ENCODE measurements around the gene KLHL10.
"Not testable (repeated sequence)": the region's sequence is repeated elsewhere in the genome, so short reads cannot be mapped to it uniquely, and the experiment has no call there.

The KLHL10 gene

GRCh38 chr17:41813152-41813680, 24.4 kb upstream of the KLHL10 start:
- DNase-seq = no peak

GRCh38 chr17:41813699-41814124, 23.9 kb upstream of the KLHL10 start:
- no peak for DNase-seq

GRCh38 chr17:41814195-41814594, 23.4 kb upstream of the KLHL10 start:
- DNase-seq = no peak

GRCh38 chr17:41816637-41817320, 20.8 kb upstream of the KLHL10 start:
- DNase-seq = no peak

GRCh38 chr17:41818024-41818423, 19.6 kb upstream of the KLHL10 start:
- DNase-seq = no peak

- DNase-seq = no peak
Observed at GRCh38 chr17:41821776-41822175, 15.8 kb upstream of the KLHL10 start.

GRCh38 chr17:41822216-41823140, 15.1 kb upstream of the KLHL10 start:
- DNase-seq = no peak

GRCh38 chr17:41823141-41823524, 14.5 kb upstream of the KLHL10 start:
- DNase-seq = no peak

- no peak for DNase-seq
Observed at GRCh38 chr17:41823580-41823979, 14.0 kb upstream of the KLHL10 start.

GRCh38 chr17:41824086-41824485, 13.5 kb upstream of the KLHL10 start:
- DNase-seq = no peak

- no peak for DNase-seq
Observed at GRCh38 chr17:41825175-41825845, 12.3 kb upstream of the KLHL10 start.

- DNase-seq = not testable (repeated sequence)
Observed at GRCh38 chr17:41829961-41830360, 7.7 kb upstream of the KLHL10 start.

GRCh38 chr17:41835214-41835799, 2.3 kb upstream of the KLHL10 start:
- DNase-seq = no peak

GRCh38 chr17:41835800-41836549, 1.6 kb upstream of the KLHL10 start, which contains the start of gene NT5C3B:
TSS of gene NT5C3B (minus strand) at chr17:41836232. CDS start at chr17:41836193, 39 bp downstream.
- DNase-seq = peak in 51 of 58 donors; percentile 5 to 67 (median 41)

- DNase-seq = no peak
Observed at GRCh38 chr17:41836550-41837196, 952 bp upstream of the KLHL10 start.

GRCh38 chr17:41839448-41839847, 1.8 kb downstream of the KLHL10 start:
- DNase-seq = not testable (repeated sequence)

GRCh38 chr17:41840781-41841180, 3.2 kb downstream of the KLHL10 start:
- not testable (repeated sequence) for DNase-seq

- no peak for DNase-seq
Observed at GRCh38 chr17:41844971-41845370, 7.3 kb downstream of the KLHL10 start.

- DNase-seq = no peak
Observed at GRCh38 chr17:41848788-41849187, 11.2 kb downstream of the KLHL10 start.

Measured in anterior cingulate cortex (tissue), 58 donors.